OCI-M2 (cell line): ENCODE data around the gene TCEA3.

Experiments
- DNase-seq: peaks from one replicate; lab custom pipeline; 2025; ENCODE audit not compliant: unreplicated experiment; lab: John Stamatoyannopoulos, UW

Gene TCEA3

GRCh38 chr1:23421753-23422240 lies 2.8 kb downstream of the TCEA3 start:
- DNase-seq: no peak

DNA sequence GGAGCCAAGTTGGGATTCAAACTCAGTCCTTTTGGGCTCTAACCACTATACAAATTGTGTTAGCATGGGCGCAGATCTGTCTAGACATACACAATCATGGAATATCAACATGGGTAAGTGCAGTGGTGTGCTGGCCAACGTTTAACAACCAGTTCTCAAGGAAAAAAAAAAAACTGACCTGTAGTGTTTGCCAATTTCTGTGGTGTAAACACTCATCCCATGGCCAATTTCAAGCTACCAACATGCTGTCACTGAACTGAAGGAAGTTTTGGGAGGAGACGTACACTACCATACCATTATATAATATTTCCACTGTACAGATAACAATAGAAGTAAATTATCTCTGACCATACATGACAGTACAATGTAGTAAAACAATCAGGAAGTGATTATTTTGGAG lies 3.2 kb downstream of the TCEA3 start:
- DNase-seq: no peak

GRCh38 chr1:23420778-23421177 lies 3.8 kb downstream of the TCEA3 start:
- DNase-seq: no peak

DNA sequence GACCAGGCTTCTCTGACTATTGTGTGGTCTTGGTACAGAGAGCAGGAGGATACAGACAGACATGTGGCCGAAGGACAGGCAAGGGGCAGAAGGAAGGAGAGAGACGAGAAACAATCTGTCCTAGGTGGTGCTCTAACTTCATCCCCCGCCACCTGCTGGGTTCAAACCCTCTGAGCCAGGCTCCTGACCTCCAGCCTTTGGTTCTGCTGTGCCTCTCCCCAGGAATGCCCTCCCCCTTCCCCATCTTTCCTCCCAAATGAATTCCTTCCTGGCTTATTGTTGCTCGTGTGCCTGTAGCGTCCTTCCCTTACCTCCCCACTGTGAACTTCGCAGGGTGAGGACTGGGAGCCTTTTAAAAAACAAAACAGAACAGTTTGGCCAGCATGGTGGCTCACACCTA lies 5.4 kb downstream of the TCEA3 start:
- DNase-seq: no peak

DNA sequence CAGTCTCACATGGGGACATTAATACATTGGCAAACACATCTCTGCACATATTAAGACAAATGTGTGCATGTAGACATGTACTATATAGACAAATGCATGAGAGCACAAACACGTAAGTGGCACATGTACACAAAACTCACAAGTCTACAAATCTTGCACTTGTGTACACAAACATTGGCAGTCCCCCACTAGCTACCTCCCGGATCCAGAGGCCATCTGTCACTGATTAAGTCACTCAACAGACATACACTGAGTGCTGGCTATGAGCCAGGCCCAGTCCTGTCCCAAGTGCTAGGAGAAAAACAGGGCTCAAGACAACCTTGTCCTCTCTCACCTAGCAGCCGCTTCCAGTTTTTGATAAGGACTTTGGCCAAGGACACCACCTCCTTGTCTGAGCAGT lies 7.0 kb downstream of the TCEA3 start:
- no peak for DNase-seq

- no peak for DNase-seq
Observed at GRCh38 chr1:23416964-23417363, 7.6 kb downstream of the TCEA3 start.

DNA sequence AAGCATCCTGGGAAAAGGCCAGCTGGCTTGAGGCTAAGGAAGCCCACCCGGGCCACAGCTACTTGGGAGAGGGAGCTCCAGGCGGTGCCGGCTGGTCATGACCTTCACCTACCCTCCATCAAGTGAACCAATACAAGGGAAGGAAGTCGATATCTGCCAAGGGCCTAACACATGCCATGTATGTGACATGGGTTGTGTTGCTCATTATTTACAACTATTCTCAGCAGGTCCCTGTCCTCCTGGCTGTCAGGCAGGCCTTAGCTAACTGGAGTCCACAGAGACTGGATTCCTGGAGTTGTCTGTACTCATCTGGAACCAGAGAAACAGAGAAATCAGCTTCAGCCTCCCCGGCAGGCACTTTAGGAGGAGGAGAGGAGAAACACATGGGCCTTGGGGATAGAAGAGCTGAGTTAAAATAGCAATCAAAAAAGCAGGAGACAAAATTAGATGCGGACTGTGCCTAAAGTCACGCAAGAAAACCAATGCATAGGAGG lies 15.7 kb downstream of the TCEA3 start:
- DNase-seq: no peak

DNA sequence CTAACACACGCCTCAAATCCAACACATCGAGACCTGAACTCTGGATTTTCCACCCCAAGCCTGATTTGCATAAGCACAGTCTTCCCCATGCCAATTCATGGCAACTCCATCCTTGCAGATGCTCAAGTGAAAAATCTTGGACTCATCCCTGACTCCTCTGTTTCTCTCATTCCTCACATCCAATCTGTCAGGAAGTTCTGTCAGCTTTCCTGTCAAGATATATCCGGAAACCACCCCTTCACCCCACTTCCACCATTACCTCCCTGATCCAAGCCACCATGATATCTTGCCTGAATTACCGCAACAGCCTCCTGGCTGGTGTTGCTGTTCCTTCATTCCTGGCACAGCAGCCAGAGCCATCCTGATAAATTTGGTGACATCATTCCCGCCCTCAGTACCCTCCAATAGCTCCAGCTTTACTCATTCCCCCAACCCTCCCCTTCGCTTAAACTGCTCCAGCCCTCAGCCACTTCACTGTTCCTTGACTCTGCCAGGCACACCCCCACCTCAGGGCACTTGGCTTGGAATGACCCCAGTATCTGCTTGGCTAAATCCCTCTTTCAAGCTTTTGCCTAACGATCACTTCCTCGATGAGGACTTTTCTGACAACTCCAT lies 17.4 kb downstream of the TCEA3 start:
- no peak for DNase-seq

GRCh38 chr1:23405946-23406345 lies 18.6 kb downstream of the TCEA3 start:
- DNase-seq: no peak

- peak; percentile 61 for DNase-seq
Observed at GRCh38 chr1:23403735-23404486, 20.6 kb downstream of the TCEA3 start.

DNA sequence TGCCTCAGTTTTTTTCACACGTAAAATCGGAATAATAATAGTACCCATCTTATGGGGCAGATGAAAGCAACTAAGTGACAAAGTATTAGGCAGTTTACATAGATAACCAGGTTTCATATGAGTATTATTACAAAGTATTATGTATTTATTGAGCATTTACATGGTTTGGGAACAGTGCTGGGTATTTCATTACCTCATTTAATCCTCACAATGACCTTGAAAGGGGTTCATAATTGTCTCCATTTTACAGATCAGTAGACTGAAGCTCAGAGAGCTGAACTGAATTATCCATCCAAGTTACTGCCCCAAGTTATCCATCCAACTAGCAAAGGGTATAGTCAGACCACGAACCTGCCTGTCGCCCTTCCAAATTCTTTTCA lies 21.2 kb downstream of the TCEA3 start:
- DNase-seq: no peak

GRCh38 chr1:23403038-23403336 lies 21.6 kb downstream of the TCEA3 start:
- no peak for DNase-seq

DNA sequence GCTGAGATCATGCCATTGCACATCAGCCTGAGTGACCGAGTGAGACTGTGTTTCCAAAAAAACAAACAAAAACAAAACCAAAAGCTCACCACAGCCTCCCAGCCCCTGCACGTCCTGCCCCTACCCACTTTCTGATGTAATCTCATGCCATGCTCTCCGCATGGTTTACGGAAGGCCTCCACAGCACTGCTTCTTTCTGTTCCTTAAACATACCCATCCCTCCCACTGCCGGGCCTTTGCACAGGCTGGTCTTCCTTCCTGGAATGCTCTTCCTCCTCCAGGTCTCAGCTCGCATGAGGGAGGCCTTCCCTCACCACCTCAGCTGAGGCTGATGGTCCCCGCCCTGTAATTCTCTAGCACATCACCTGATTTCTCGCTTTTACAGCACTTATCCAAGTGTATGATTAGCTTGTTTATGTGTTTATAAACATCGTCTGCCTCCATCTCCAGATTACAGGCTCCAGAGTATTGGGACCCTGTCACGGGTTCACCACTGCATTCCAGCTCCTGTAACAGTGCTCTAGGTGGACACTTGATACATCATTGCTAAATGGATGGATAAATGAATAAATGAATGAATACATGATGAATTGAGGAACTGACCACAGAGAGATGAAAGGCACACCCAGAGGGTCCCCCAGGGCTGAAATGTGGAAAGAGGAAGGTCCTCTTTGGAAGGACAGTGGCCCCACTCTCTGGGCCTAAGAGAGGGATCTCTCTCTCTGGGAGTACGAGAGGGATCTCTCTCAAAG lies 22.1 kb downstream of the TCEA3 start:
- DNase-seq: no peak

DNA sequence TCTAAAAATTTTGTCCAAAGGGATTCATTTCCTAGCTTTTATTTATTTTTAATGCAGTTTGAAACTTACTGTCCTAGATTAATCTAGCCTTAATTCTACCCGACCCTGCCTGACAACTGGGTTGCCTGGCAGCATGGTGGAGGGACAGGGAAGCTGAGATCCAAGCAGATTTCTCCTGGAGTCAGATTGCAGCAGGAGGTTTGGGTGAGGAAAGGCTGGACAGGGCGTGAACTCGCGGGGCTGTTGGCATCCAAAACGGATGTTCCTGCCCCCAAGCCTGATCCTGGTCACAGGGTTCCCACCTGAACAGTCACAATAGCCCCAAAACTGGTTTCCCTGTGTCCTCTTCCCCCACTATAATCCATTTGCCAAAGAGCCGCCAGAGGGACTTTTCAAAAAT lies 23.2 kb downstream of the TCEA3 start:
- no peak for DNase-seq

GRCh38 chr1:23400324-23401114 lies 24.0 kb downstream of the TCEA3 start:
- no peak for DNase-seq

GRCh38 chr1:23399229-23399628 lies 25.3 kb downstream of the TCEA3 start:
- DNase-seq: no peak

GRCh38 chr1:23397908-23398307 lies 26.6 kb downstream of the TCEA3 start:
- DNase-seq: no peak

DNA sequence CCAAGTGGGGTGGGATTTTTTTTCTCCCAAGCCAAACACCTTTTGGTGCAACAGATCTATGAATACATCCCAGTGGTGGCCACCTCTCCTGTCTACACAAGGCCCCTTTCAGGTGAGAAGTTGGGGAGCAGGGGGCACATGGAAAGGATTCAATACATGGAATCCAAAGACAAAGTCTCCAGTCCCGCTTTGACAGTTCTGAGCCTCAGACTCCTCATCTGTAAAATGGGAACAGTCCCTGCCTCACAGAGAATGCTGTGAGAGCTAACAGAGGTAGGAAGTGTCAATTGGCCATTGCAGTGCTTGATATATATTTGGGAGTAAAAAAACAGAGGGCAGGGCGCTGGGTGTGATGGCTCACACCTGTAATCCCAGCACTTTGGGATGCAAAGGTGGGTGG lies 28.2 kb downstream of the TCEA3 start:
- DNase-seq: no peak

- no peak for DNase-seq
Observed at GRCh38 chr1:23395849-23396248, 28.7 kb downstream of the TCEA3 start.

DNA sequence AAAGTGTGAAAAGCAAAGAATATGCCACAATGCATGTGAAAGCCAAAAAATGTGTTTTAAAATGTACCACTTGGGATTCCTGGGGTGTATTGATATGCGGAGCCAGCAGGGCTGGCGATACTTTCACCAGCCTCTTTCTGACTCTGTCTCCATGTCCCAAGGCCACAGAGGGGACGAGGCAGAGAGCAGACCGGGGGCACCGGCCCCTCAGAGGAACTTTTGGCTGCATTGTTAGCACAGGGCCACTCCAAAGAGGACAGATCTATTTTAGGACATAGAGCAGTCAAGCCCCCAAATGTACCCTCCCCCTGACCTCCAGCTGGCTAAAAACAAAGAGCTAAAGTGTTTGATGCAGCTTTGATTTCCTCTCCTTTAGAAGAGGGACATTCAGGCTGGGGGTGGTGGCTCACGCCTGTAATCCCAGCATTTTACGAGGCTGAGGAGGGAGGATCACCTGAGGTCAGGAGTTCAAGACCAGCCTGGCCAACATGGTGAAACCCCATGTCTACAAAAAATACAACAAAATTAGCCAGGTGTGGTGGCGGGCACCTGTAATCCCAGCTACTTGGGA lies 29.3 kb downstream of the TCEA3 start:
- no peak for DNase-seq

GRCh38 chr1:23394684-23395083 lies 29.9 kb downstream of the TCEA3 start:
- no peak for DNase-seq
